ENCODE data around the gene PML. TPM values are rescaled to one million over a fixed set of nuclear protein-coding genes. Genes with fewer than 3 reads are reported as not detected.

Gene PML
- total RNA-seq, 1 donor from 2014 or later = 89.5 TPM

Other genes starting within 250 kb of the PML start
- not detected in 2 replicates for gene INSYN1, start 241.4 kb upstream of the PML start, total RNA-seq
- not detected in 2 replicates for gene TBC1D21, start 121.2 kb upstream of the PML start, total RNA-seq
- gene LOXL1, start 68.3 kb upstream of the PML start, total RNA-seq = 0.70 TPM in 2 replicates
- 9.8 and 11.5 TPM in 2 replicates for gene STOML1, start 2.4 kb upstream of the PML start, total RNA-seq
- not detected in 2 replicates for gene GOLGA6A, start 87.8 kb downstream of the PML start, total RNA-seq
- gene ISLR2, start 135.9 kb downstream of the PML start, total RNA-seq = not detected in 2 replicates
- gene ISLR, start 179.0 kb downstream of the PML start, total RNA-seq = not detected in 2 replicates
- not detected in 2 replicates for gene STRA6, start 208.1 kb downstream of the PML start, total RNA-seq
- gene CCDC33, start 241.6 kb downstream of the PML start, total RNA-seq = not detected in 2 replicates